HepG2 (cell line): ENCODE measurements around the gene HARBI1. TPM values are rescaled to one million over a fixed set of nuclear protein-coding genes. Genes with fewer than 3 reads are reported as not detected.

Source experiments
- ATAC-seq: fragments of 200-7000 bp; cut with Tn5 transposase; 3 replicates; pipeline ENCODE4 v1.9.1; 2020; ENCODE audit warnings: mild to moderate bottlenecking, moderate library complexity
- BruUV-seq: library from RNA; stranded (reverse); fragments of 400-500 nt; replicated peaks from 2 replicates; lab custom pipeline; 2021; lab: Mats Ljungman, UMichigan
- CTCF ChIA-PET: fragments of 300-600 bp; formaldehyde crosslinking; extraction: SDS; loops from one replicate; lab custom pipeline; 2021; ENCODE audit warnings: low total read pairs, inconsistent platforms, low intra/inter-chr PET ratio; lab: Yijun Ruan, JAX
- POLR2A ChIA-PET: fragments of 350-600 bp; sonication (Branson Sonifier 250); formaldehyde crosslinking; loops from one replicate; lab custom pipeline; 2020; ENCODE audit warnings: antibody characterized with exemption, inconsistent platforms; lab: Yijun Ruan, JAX
- DNase-seq: peaks from one replicate; pipeline ENCODE4 v3.0.0-alpha.2; 2015; ENCODE audit warnings: low spot score
- FAIRE-seq: peaks from 3 replicates; lab custom pipeline; 2011; peaks lifted over from hg19 to GRCh38; lab: Jason Lieb, UNC
- H2AFZ ChIP-seq: one replicate; pipeline ENCODE4 v1.6.1; 2011; ENCODE audit warnings: low read length, inconsistent platforms
- H3K27ac ChIP-seq: fragments of 300-600 bp; 3 replicates; pipeline ENCODE4 v1.8.0; 2011; ENCODE audit warnings: mixed run types, mild to moderate bottlenecking, mixed read lengths, low read length, inconsistent platforms; ENCODE audit not compliant: insufficient read depth; ENCODE audit errors: extremely low read length
- H3K27me3 ChIP-seq, 2 experiments: fragments of 200-600 bp in 1 of 2; 2 replicates in 1 of 2; 3 replicates in 1 of 2; pipeline versions ENCODE4 v1.6.0 to v1.8.0; 2011; ENCODE audit warnings: low read length in 2 of 2, mild to moderate bottlenecking in 2 of 2, moderate library complexity in 2 of 2, inconsistent platforms in 1 of 2; ENCODE audit not compliant: insufficient read depth in 2 of 2, control insufficient read depth in 1 of 2
- H3K36me3 ChIP-seq, 2 experiments: fragments of 200-600 bp in 1 of 2; replicated peaks in 1 of 2; 2 replicates in 1 of 2; 3 replicates in 1 of 2; pipeline versions ENCODE4 v1.5.1 to v1.8.0; 2011; ENCODE audit warnings: low read length in 2 of 2, inconsistent platforms in 1 of 2; ENCODE audit not compliant: insufficient read depth in 2 of 2, control insufficient read depth in 1 of 2
- H3K4me1 ChIP-seq: 2 replicates; pipeline ENCODE4 v1.5.1; 2012; ENCODE audit warnings: low read length, inconsistent platforms; ENCODE audit not compliant: insufficient read depth
- H3K4me2 ChIP-seq: 2 replicates; pipeline ENCODE4 v1.6.0; 2011; ENCODE audit warnings: low read depth, low read length, inconsistent platforms
- H3K4me3 ChIP-seq, 3 experiments: fragments of 200-600 bp in 1 of 3; sonication (generic), shearing (Covaris generic) in 1 of 3; replicated peaks in 1 of 3; 2 replicates each; pipeline ENCODE4 v1.5.1; 2011 to 2016; ENCODE audit warnings: low read length in 3 of 3, inconsistent platforms in 2 of 3, low read depth in 2 of 3, mild to moderate bottlenecking in 2 of 3, control low read depth in 1 of 3, mixed read lengths in 1 of 3; ENCODE audit not compliant: insufficient read depth in 1 of 3
- H3K79me2 ChIP-seq: one replicate; pipeline ENCODE4 v1.6.1; 2011; ENCODE audit warnings: low read length, inconsistent platforms; ENCODE audit not compliant: insufficient read depth
- H3K9ac ChIP-seq: 2 replicates; pipeline ENCODE4 v1.6.0; 2011; ENCODE audit warnings: mild to moderate bottlenecking, low read depth, low read length, inconsistent platforms; ENCODE audit not compliant: insufficient read depth
- H3K9me3 ChIP-seq: 2 replicates; pipeline ENCODE4 v1.5.1; 2012; ENCODE audit warnings: mild to moderate bottlenecking, low read length
- H4K20me1 ChIP-seq: 2 replicates; pipeline ENCODE4 v1.6.0; 2011; ENCODE audit warnings: inconsistent platforms, mild to moderate bottlenecking, low read length, moderate library complexity; ENCODE audit not compliant: insufficient read depth
- ATF1 ChIP-seq: IDR thresholded peaks from 2 replicates; pipeline ENCODE4 v1.6.1; 2016; ENCODE audit warnings: mild to moderate bottlenecking, control low read depth
- CEBPB ChIP-seq: IDR thresholded peaks from 2 replicates; pipeline ENCODE4 v1.6.1; 2011; ENCODE audit warnings: low read depth, low read length, improper control_type of control experiment, borderline replicate concordance
- DPF2 ChIP-seq: sonication (generic); formaldehyde crosslinking; IDR thresholded peaks from 2 replicates; pipeline ENCODE4 v1.4.0; 2020; ENCODE audit warnings: mild to moderate bottlenecking, low read depth, missing genetic modification reagents, borderline replicate concordance
- DR1 ChIP-seq: sonication (generic); formaldehyde crosslinking; IDR thresholded peaks from 2 replicates; pipeline ENCODE4 v1.8.0; 2021; ENCODE audit warnings: mild to moderate bottlenecking, missing genetic modification reagents, inconsistent platforms
- ETV6 ChIP-seq: sonication (generic); formaldehyde crosslinking; conservative IDR thresholded peaks from 2 replicates; pipeline ENCODE4 v1.4.0; 2020; ENCODE audit warnings: missing genetic modification reagents
- FOXA3 ChIP-seq: IDR thresholded peaks from 2 replicates; pipeline ENCODE4 v1.6.1; 2016; ENCODE audit warnings: missing genetic modification reagents, missing compliant biosample characterization
- HES4 ChIP-seq: sonication (generic); formaldehyde crosslinking; IDR thresholded peaks from 2 replicates; pipeline ENCODE4 v1.9.0; 2021; ENCODE audit warnings: mild to moderate bottlenecking, missing genetic modification reagents, borderline replicate concordance
- HNRNPLL ChIP-seq: fragments of 200-400 bp; formaldehyde crosslinking; IDR thresholded peaks from 2 replicates; pipeline ENCODE4 v1.6.1; 2017; ENCODE audit warnings: mild to moderate bottlenecking, low read depth, low read length; ENCODE audit not compliant: poor library complexity, severe bottlenecking
- JARID2 ChIP-seq: sonication (generic); formaldehyde crosslinking; IDR thresholded peaks from 2 replicates; pipeline ENCODE4 v1.8.1; 2023; ENCODE audit warnings: missing genetic modification reagents, inconsistent platforms; ENCODE audit not compliant: insufficient replicate concordance
- KLF12 ChIP-seq: sonication (generic); formaldehyde crosslinking; IDR thresholded peaks from 2 replicates; pipeline ENCODE4 v1.4.0; 2020; ENCODE audit warnings: missing genetic modification reagents, borderline replicate concordance
- MAX ChIP-seq: IDR thresholded peaks from 2 replicates; pipeline ENCODE4 v1.6.1; 2012; ENCODE audit warnings: inconsistent platforms
- MTA1 ChIP-seq: sonication (generic); formaldehyde crosslinking; IDR thresholded peaks from 2 replicates; pipeline ENCODE4 v1.4.0; 2020; ENCODE audit warnings: missing genetic modification reagents, mild to moderate bottlenecking, borderline replicate concordance
- RCOR2 ChIP-seq: IDR thresholded peaks from 2 replicates; pipeline ENCODE4 v1.6.1; 2016; ENCODE audit warnings: missing biosample characterization, missing genetic modification reagents
- RNF2 ChIP-seq: fragments of 450-650 bp; conservative IDR thresholded peaks from 2 replicates; pipeline ENCODE4 v1.6.1; 2016; ENCODE audit warnings: low read depth
- ZBTB49 ChIP-seq: sonication (generic); formaldehyde crosslinking; IDR thresholded peaks from 2 replicates; pipeline ENCODE4 v1.4.0; 2020; ENCODE audit warnings: missing genetic modification reagents, borderline replicate concordance
- ZFP36L1 ChIP-seq: sonication (generic); formaldehyde crosslinking; IDR thresholded peaks from 2 replicates; pipeline ENCODE4 v1.8.0; 2022; ENCODE audit warnings: mild to moderate bottlenecking, missing genetic modification reagents, moderate library complexity
- ZNF562 ChIP-seq: sonication (generic); formaldehyde crosslinking; IDR thresholded peaks from 2 replicates; pipeline ENCODE4 v1.8.0; 2022; ENCODE audit warnings: missing genetic modification reagents, borderline replicate concordance
- ZNF598 ChIP-seq: sonication (generic); formaldehyde crosslinking; IDR thresholded peaks from 2 replicates; pipeline ENCODE4 v1.5.1; 2020; ENCODE audit warnings: mild to moderate bottlenecking, missing genetic modification reagents, borderline replicate concordance
- WGBS: methylation state at CpG from one replicate; pipeline ENCODE4 v1.1.6; 2017; ENCODE audit warnings: low lambda C conversion rate; 5-methylcytosine and 5-hydroxymethylcytosine counted together
- in situ Hi-C: cut with HindIII; loops from 2 replicates; pipeline ENCODE4 v1.10.0; 2017; ENCODE audit warnings: low pct_unique_long_range_greater_than_20kb; ENCODE audit not compliant: extremely low pct_ligation_motif_present
- intact Hi-C: fragments of 100-400 bp; cut with micrococcal nuclease; formaldehyde crosslinking; loops from one replicate; pipeline ENCODE4 v1.10.0; 2022; ENCODE audit not compliant: unreplicated experiment
- polyA plus RNA-seq, 8 experiments: library from polyadenylated mRNA; depleted of rRNA in 3 of 8; stranded (reverse) in 7 of 8; unstranded in 1 of 8; fragments of >200 nt; fragmentation: Illumina TruSeq in 4 of 8; extraction: Trizol in 4 of 8; gene quantifications; 2 replicates each; pipeline versions ENCODE4 v1.2.1 to v1.2.3, GENCODE V29; 2011 to 2016; ENCODE audit warnings: low read depth in 4 of 8, missing spikeins in 1 of 8, mixed read lengths in 1 of 8; ENCODE audit not compliant: insufficient read depth in 1 of 8
- total RNA-seq, 5 experiments: library from RNA; depleted of rRNA; stranded (reverse); fragments of >200 nt; fragmentation: Illumina TruSeq; extraction: Trizol; gene quantifications; 2 replicates each; pipeline ENCODE4 v1.2.3, GENCODE V29; 2016; ENCODE audit warnings: low read depth in 1 of 5

HARBI1 gene
- total and polyA plus RNA-seq, 2 of the 13 experiments (the other 11 are each of a cell fraction or from before 2014, with no cell fraction given), result 2.5 to 4.8 TPM

DNA sequence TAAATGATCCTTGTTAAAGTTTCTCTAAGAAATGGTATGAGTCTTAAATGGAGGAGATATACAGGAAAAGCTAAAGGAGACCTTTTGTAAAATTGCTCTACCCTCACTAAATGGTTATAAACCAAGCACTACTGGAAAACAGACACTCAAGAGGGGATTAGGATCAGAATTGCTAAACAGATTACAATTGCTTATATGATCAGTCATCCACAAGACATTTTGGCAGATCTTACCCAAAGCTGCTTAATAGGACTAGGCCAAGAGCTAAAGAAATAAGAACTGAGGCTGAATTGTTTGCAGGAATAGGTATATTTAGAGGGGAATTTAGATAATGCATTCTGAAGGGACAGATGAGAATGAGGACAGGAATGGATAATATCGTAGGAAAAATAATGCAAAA, 9.5 kb downstream of the HARBI1 start:
- ChIA-PET POLR2A (interaction anchor here (1.0 kb wide), 1 partner anchor 112 kb away, joined by 3 read pairs; the partner anchor contains the start of gene F2), CTCF (no interaction called here)
- H3K36me3 ChIP-seq, result peaks cover 5 to 7% of the 10 kb centered on the region in 2 experiments; a peak in 4 of 5 replicates
- no peaks in the 10 kb centered on the region for H4K20me1 ChIP-seq
- intact Hi-C loops, result no loop called here
- peaks cover 26% of the 10 kb centered on the region for H3K4me1 ChIP-seq
- H3K4me2 ChIP-seq, result no peak overlapping the region
- H3K79me2 ChIP-seq, result no peaks in the 10 kb centered on the region
- H3K27ac ChIP-seq, result peak overlapping the region; percentile 11
- in situ Hi-C loops, result no loop called here
- no peaks in the 10 kb centered on the region for H3K27me3 ChIP-seq
- no peak overlapping the region for H3K9ac ChIP-seq
- DNase-seq, result no peak
- BruUV-seq, result no TSS peak
- TF ChIP-seq HNRNPLL (no peak), RCOR2 (CRISPR knock-in tag) (no peak), KLF12 (CRISPR knock-in tag) (no peak), HES4 (no peak), MTA1 (CRISPR knock-in tag) (no peak), ETV6 (no peak), ZFP36L1 (CRISPR knock-in tag) (no peak), MAX (no peak), DPF2 (no peak)
- H3K4me3 ChIP-seq, result no peak overlapping the region
- H3K9me3 ChIP-seq, result no peaks in the 10 kb centered on the region
- no peak overlapping the region for H2AFZ ChIP-seq
- WGBS, result 95% methylated on average over 1 of the region's 1 CpG
- no peak for FAIRE-seq
- ATAC-seq, result no peak

GRCh38 chr11:46604796-46605195, 12.2 kb downstream of the HARBI1 start:
- no peaks in the 10 kb centered on the region for H4K20me1 ChIP-seq
- ChIA-PET POLR2A (interaction anchor here (2.4 kb wide), 1 partner anchor 11 kb away, joined by 9 read pairs; the partner anchor contains the start of gene AMBRA1), CTCF (no interaction called here)
- peaks cover 5 to 7% of the 10 kb centered on the region in 2 experiments; a peak in 4 of 5 replicates for H3K36me3 ChIP-seq
- in situ Hi-C loops, result no loop called here
- DNase-seq (no peak), ATAC-seq (no peak), FAIRE-seq (no peak)
- no peak overlapping the region for H3K4me3 ChIP-seq
- H3K9me3 ChIP-seq, result no peaks in the 10 kb centered on the region
- H3K27me3 ChIP-seq, result no peaks in the 10 kb centered on the region
- peaks cover 9% of the 10 kb centered on the region for H3K4me1 ChIP-seq
- H3K27ac ChIP-seq, result no peak overlapping the region
- no peak overlapping the region for H3K9ac ChIP-seq
- intact Hi-C loops, result no loop called here
- H3K79me2 ChIP-seq, result no peaks in the 10 kb centered on the region
- no TSS peak for BruUV-seq
- no peak overlapping the region for H3K4me2 ChIP-seq
- H2AFZ ChIP-seq, result no peak overlapping the region
- WGBS, result 100% methylated on average over 1 of the region's 1 CpG
- TF ChIP-seq ZNF598 (CRISPR knock-in tag), result no peak
- TF ChIP-seq ZNF562, result no peak
- no peak for TF ChIP-seq ATF1 (CRISPR knock-in tag)
- no peak for TF ChIP-seq DR1 (CRISPR knock-in tag)
- TF ChIP-seq JARID2 (CRISPR knock-in tag), result no peak
- no peak for TF ChIP-seq CEBPB
- TF ChIP-seq ZBTB49 (CRISPR knock-in tag), result no peak
- TF ChIP-seq RNF2, result no peak
- TF ChIP-seq FOXA3, result no peak
